Adrenal gland (tissue), 12 donors: ENCODE data around the gene ESR2. TPM values are rescaled to one million over a fixed set of nuclear protein-coding genes. Genes with fewer than 3 reads are reported as not detected.

Experiments
- DNase-seq, 7 donors: peaks; one replicate each; pipeline ENCODE4 v3.0.0-alpha.2; 2019 to 2020
- H3K27ac ChIP-seq, 5 donors: fragments of 200-600 bp; sonication (generic) in 4 of 5; 1 replicate in 3 of 5; 2 replicates in 2 of 5; pipeline versions ENCODE4 v1.5.1 to v1.8.0; 2016 to 2020; ENCODE audit warnings: mild to moderate bottlenecking in 1 of 5
- H3K27me3 ChIP-seq: fragments of 200-600 bp; 2 replicates; pipeline ENCODE4 v1.8.0; 2021
- H3K36me3 ChIP-seq, 2 donors: fragments of 200-600 bp; replicated peaks in 1 of 2; 1 replicate in 1 of 2; 2 replicates in 1 of 2; pipeline versions ENCODE4 v1.5.1 to v1.8.0; 2018 to 2022
- H3K4me1 ChIP-seq, 2 donors: fragments of 200-600 bp; replicated peaks in 1 of 2; 1 replicate in 1 of 2; 2 replicates in 1 of 2; pipeline versions ENCODE4 v1.5.1 to v1.8.0; 2018 to 2021
- H3K4me3 ChIP-seq, 4 donors: fragments of 200-600 bp; sonication (generic) in 3 of 4; one replicate each; pipeline ENCODE4 v1.5.1; 2016 to 2018
- H3K9me3 ChIP-seq, 3 donors: fragments of 200-600 bp; sonication (generic) in 1 of 3; replicated peaks in 1 of 3; 1 replicate in 2 of 3; 2 replicates in 1 of 3; pipeline versions ENCODE4 v1.5.1 to v1.8.0; 2016 to 2021
- POLR2A ChIP-seq, 2 donors: fragments of 450-650 bp; IDR thresholded peaks; one replicate each; pipeline ENCODE4 v1.6.1; 2017; ENCODE audit warnings: antibody characterized with exemption in 2 of 2, mild to moderate bottlenecking in 2 of 2, moderate library complexity in 1 of 2
- WGBS, 4 donors: extraction: QIAGEN DNeasy Blood & Tissue Kit in 2 of 4; methylation state at CpG; one replicate each; pipeline versions ENCODE4 v1.1.5 to v1.1.7; 2013 to 2017; 5-methylcytosine and 5-hydroxymethylcytosine counted together
- intact Hi-C, 2 donors: fragments of 100-400 bp; cut with DNase I; formaldehyde crosslinking; loops; one replicate each; pipeline versions ENCODE4 v1.14.1 to v1.15.0; 2022 to 2023
- polyA plus RNA-seq, 3 donors: library from polyadenylated mRNA; stranded (reverse); fragments of 200-250 nt in 2 of 3; fragments of 350-450 nt in 1 of 3; fragmentation: Illumina TruSeq in 1 of 3; extraction: RNeasy Lipid Tissue Mini Kit (QIAGEN cat#74804) in 1 of 3; gene quantifications; one replicate each; pipeline ENCODE4 v1.2.3, GENCODE V29; 2013 to 2014
- total RNA-seq, 9 donors: library from RNA; depleted of rRNA in 4 of 9; stranded (reverse); fragments of >200 nt in 4 of 9; fragments of 120-200 nt in 1 of 9; fragmentation: NEBNext Ultra II Directional in 1 of 9; extraction: Animal tissue kit (Norgen Biotek cat#: 25700) in 1 of 9; gene quantifications; one replicate each; pipeline versions ENCODE4 v1.1.0 to v1.2.4, GENCODE V29; 2013 to 2023
- TF ChIP-seq, protein P1 (sequence below), 6 experiments: fragments of 450-650 bp in 4 of 6; fragments of 200-600 bp in 2 of 6; sonication (generic) in 1 of 6; IDR thresholded peaks; 1 replicate in 5 of 6; 2 replicates in 1 of 6; pipeline versions ENCODE4 v1.5.1 to v1.8.0; 2016 to 2021; ENCODE audit warnings: antibody characterized with exemption in 6 of 6, mild to moderate bottlenecking in 2 of 6, moderate library complexity in 1 of 6
- donor health status: healthy with polysubstance abuse.
- donor health status: Bipolar disorder and iron deficiency.
- donor health status: DM: yes; HTN: yes; CAD: no.
- donor health status: DM: no; HTN: no; CAD: no.
- donor health status: DM: no; HTN: no; CAD: no.
- donor health status: DM: yes; HTN: yes; CAD: no.

ESR2 gene
- total and polyA plus RNA-seq, 12 donors, result 3.0 to 36.0 (median 18.8) TPM

DNA sequence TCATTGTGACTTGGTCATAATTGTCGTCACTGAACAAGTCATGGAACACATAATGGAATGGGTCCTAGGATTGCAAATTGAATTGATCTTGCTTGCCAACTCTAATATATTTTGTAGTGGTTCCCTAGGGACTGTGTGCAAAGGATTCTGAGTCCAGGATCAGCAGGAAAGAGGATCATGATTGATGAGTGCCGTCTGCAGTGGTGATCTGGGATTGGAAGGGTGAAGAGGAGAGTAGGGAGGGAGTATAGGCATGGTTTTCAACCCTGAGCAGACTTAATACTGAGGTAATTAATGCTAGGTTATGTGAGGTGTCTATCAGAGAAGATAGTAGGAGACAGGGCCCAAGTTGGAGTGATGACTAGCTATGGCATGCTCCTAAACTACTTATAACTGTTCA is 168.9 kb downstream of the ESR2 start:
- peaks cover 0 to 11% of the 10 kb centered on the region in 2 donors for H3K36me3 ChIP-seq

DNA sequence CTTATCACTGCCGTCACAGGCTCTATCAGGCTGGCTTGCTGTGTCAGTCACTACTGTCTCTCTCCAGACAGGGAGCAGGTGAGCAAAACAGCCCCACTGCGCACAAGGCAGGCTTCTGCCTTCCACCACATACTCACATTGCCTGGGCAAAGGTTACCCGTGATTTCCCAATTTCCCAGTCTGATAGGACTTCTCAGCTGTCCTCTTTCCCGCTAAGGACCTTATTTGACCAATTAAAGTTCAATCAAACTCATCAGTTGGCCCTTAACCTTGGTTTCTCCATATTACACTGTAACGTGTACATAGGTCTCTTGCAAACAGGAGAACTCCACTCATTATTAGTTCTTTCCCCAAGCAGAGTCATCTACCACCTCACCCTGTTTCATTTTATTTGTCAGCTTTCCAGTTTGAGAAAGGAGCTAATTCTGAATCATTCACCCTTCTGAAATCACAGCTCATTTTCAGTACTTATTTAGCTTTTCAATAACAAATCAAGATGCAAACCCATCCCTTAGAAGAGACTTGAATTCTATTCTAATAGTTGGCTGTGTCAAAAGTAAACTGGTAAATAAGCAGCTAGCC is 170.8 kb downstream of the ESR2 start:
- Histone ChIP-seq H3K27ac (no peak overlapping the region), H3K4me1 (no peaks in the 10 kb centered on the region), H3K4me3 (no peak overlapping the region), H3K36me3 (peaks cover 0 to 11% of the 10 kb centered on the region in 2 donors), H3K9me3 (no peaks in the 10 kb centered on the region), H3K27me3 (no peaks in the 10 kb centered on the region)
- WGBS, 4 donors, result 91 to 96% (median 94%) methylated on average over 5 of the region's 5 CpGs
- TF ChIP-seq, protein P1, sequence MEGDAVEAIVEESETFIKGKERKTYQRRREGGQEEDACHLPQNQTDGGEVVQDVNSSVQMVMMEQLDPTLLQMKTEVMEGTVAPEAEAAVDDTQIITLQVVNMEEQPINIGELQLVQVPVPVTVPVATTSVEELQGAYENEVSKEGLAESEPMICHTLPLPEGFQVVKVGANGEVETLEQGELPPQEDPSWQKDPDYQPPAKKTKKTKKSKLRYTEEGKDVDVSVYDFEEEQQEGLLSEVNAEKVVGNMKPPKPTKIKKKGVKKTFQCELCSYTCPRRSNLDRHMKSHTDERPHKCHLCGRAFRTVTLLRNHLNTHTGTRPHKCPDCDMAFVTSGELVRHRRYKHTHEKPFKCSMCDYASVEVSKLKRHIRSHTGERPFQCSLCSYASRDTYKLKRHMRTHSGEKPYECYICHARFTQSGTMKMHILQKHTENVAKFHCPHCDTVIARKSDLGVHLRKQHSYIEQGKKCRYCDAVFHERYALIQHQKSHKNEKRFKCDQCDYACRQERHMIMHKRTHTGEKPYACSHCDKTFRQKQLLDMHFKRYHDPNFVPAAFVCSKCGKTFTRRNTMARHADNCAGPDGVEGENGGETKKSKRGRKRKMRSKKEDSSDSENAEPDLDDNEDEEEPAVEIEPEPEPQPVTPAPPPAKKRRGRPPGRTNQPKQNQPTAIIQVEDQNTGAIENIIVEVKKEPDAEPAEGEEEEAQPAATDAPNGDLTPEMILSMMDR (IDR thresholded peaks at IDR 0.05), result no peak
- no peak for TF ChIP-seq POLR2A (IDR thresholded peaks at IDR 0.05)
- intact Hi-C loops, result no loop called here
- DNase-seq, result no peak

More for the DNA sequence above, 168.9 kb downstream of the ESR2 start:
- Histone ChIP-seq H3K4me1 (no peaks in the 10 kb centered on the region), H3K27me3 (no peaks in the 10 kb centered on the region), H3K27ac (no peak overlapping the region), H3K9me3 (no peaks in the 10 kb centered on the region), H3K4me3 (no peak overlapping the region)
- intact Hi-C loops, result no loop called here
- TF ChIP-seq POLR2A (IDR thresholded peaks at IDR 0.05), result no peak
- TF ChIP-seq, protein P1 (IDR thresholded peaks at IDR 0.05), result no peak
- WGBS, 4 donors, result 88 to 97% (median 91%) methylated on average over 2 of the region's 2 CpGs
- no peak for DNase-seq

DNA sequence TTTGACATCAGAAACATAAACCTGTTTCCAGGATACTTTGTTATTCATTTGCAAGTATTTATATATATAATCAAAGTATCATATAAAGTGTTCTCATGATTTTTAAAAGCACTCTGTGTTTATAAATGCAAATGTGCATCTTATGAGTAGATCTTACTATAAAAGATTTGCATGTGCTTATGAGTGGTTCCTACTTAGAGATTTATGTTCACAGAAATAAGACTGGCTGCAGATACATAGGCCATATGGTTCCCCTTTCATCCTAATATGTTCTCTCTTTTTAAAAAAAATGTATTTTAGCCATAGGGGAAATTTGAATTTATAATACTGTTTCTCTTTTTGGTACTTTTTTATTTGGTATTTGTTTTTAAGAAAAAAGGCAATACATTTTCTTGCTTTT is 174.2 kb downstream of the ESR2 start:
- Histone ChIP-seq H3K9me3 (no peaks in the 10 kb centered on the region), H3K4me3 (no peak overlapping the region), H3K36me3 (peaks cover 0 to 8% of the 10 kb centered on the region in 2 donors), H3K27ac (no peak overlapping the region), H3K4me1 (no peaks in the 10 kb centered on the region), H3K27me3 (no peaks in the 10 kb centered on the region)
- TF ChIP-seq, protein P1 (IDR thresholded peaks at IDR 0.05), result no peak
- TF ChIP-seq POLR2A (IDR thresholded peaks at IDR 0.05), result no peak
- intact Hi-C loops, result no loop called here
- DNase-seq, result no peak

DNA sequence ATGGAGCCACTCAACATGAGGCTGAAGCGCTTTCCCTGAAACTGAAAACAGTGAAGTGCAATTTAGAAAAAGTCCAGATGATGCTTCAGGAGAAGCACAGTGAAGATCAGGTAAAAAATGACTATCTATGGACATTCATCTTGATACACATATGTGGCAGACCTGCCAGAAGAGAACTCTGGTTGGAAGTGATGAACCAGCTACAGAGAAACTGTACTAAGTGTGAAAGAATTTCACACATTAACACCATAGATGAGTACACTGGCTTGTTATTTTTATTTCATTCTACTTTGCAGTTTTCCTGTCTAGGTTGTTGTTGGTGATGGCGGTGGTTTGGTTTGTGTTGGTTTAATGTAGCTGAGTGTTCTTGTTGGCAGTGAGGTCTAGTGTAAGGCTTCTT is 174.7 kb downstream of the ESR2 start:
- no peaks in the 10 kb centered on the region for H3K4me1 ChIP-seq
- H3K9me3 ChIP-seq, result no peaks in the 10 kb centered on the region
- DNase-seq, result no peak
- TF ChIP-seq POLR2A (IDR thresholded peaks at IDR 0.05), result no peak
- TF ChIP-seq, protein P1 (IDR thresholded peaks at IDR 0.05), result no peak
- WGBS, 4 donors, result 98 to 100% (median 98%) methylated on average over 2 of the region's 2 CpGs
- H3K27ac ChIP-seq, result no peak overlapping the region
- intact Hi-C loops, result no loop called here
- no peak overlapping the region for H3K4me3 ChIP-seq
- no peaks in the 10 kb centered on the region for H3K27me3 ChIP-seq
- peaks cover 0 to 7% of the 10 kb centered on the region in 2 donors for H3K36me3 ChIP-seq
